K562 treated with DMSO at 1 percent for 48 hours (cell line): ENCODE data around the gene MEAK7. TPM values are rescaled to one million over a fixed set of nuclear protein-coding genes. Genes with fewer than 3 reads are reported as not detected.

ENCODE experiments used
- total RNA-seq: library from RNA; unstranded; fragments of 300-600 nt; gene quantifications from 2 replicates; pipeline ENCODE4 v1.2.3, GENCODE V29; 2022; ENCODE audit warnings: low replicate concordance; ENCODE audit errors: extremely low read depth

MEAK7 gene
- not detected in 2 replicates for total RNA-seq

DNA sequence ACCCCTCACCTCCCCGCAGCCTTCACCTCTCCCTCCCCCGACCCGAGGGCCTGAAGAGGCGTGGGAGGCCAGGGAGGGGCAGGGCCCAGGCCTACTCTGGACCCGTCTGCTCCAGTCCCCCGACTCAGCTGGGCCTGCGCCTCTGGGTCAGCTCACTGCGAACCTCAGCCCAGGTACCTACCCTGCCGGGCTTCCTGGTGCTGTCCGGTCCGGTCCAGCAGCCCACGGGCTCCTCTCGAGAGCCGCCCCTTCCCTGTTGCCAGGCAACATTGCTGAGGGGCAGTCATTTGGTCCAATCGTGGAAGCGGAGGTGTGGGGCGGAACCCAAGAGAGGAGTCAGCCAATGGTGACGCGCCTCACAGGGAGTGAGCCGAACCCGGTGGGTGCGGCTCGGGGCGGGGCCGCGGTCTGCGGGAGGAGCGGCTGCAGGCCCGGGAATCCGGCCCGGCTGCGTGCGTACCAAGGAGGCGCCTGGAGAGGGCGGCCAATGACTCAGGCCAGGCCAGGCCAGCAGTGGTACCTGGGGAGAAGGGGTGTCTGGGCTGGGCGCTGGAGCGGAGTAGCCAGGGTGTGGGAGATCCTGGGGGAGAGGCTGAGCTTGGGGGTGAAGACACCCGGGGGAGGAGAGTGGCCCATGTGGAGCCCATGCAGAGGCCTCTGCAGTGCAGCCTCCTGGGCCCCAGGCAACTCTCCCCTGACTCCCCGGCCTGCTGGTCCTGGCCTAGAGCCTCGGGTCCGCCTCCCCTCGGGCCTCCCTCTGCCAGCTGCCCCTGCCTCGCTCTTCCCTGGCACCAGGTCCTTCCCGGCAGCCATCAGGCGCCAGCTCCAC lies at the start of gene MEAK7:
Gene MEAK7, minus strand, starts transcription at position 240 of the 829 bp plus-strand sequence. CDS start 6,573 bp downstream, outside the sequence.

Other genes starting within 250 kb of the MEAK7 start
- not detected in 2 replicates for gene WFDC1, start 209.8 kb downstream of the MEAK7 start, total RNA-seq
- gene ATP2C2, start 136.1 kb downstream of the MEAK7 start, total RNA-seq, result not detected in 2 replicates
- not detected in 2 replicates for gene COTL1, start 113.4 kb upstream of the MEAK7 start, total RNA-seq
- not detected in 2 replicates for gene KLHL36, start 143.9 kb upstream of the MEAK7 start, total RNA-seq
- 140 TPM in 1 of 2 replicates, not detected in the other for gene USP10, start 195.3 kb upstream of the MEAK7 start, total RNA-seq